GM18520 (cell line): ENCODE measurements around the gene RFNG.

Experiments
- ATAC-seq: cut with Tn5 transposase; IDR thresholded peaks from one replicate; pipeline ENCODE4 v1.9.1; 2021; ENCODE audit not compliant: unreplicated experiment

RFNG gene

GRCh38 chr17:82089723-82090548 is 38.3 kb upstream of the RFNG start:
- ATAC-seq = no peak

GRCh38 chr17:82088838-82089722 is 37.5 kb upstream of the RFNG start:
- no peak for ATAC-seq

GRCh38 chr17:82087961-82088837 is 36.6 kb upstream of the RFNG start:
- ATAC-seq = no peak

- ATAC-seq = no peak
Observed at GRCh38 chr17:82086941-82087906, 35.6 kb upstream of the RFNG start.

GRCh38 chr17:82085931-82086764 is 34.5 kb upstream of the RFNG start:
- ATAC-seq = no peak

- no peak for ATAC-seq
Observed at GRCh38 chr17:82085031-82085861, 33.6 kb upstream of the RFNG start.

GRCh38 chr17:82084373-82085030 is 32.9 kb upstream of the RFNG start:
- ATAC-seq = no peak

- no peak for ATAC-seq
Observed at GRCh38 chr17:82083533-82084359, 32.1 kb upstream of the RFNG start.

- ATAC-seq = no peak
Observed at GRCh38 chr17:82083009-82083408, 31.4 kb upstream of the RFNG start.

GRCh38 chr17:82082456-82082855 is 30.8 kb upstream of the RFNG start:
- no peak for ATAC-seq

GRCh38 chr17:82081966-82082365 is 30.4 kb upstream of the RFNG start:
- no peak for ATAC-seq

- ATAC-seq = no peak
Observed at GRCh38 chr17:82081546-82081945, 29.9 kb upstream of the RFNG start.

- ATAC-seq = no peak
Observed at GRCh38 chr17:82080789-82081464, 29.3 kb upstream of the RFNG start.

GRCh38 chr17:82080048-82080788 is 28.6 kb upstream of the RFNG start:
- ATAC-seq = no peak

- ATAC-seq = no peak
Observed at GRCh38 chr17:82079001-82079677, 27.5 kb upstream of the RFNG start.
